HepG2 (cell line): ENCODE results near the gene MTHFD2. TPM values are rescaled to one million over a fixed set of nuclear protein-coding genes. Genes with fewer than 3 reads are reported as not detected.

Experiments used
- ATAC-seq: fragments of 200-7000 bp; cut with Tn5 transposase; 3 replicates; pipeline ENCODE4 v1.9.1; 2020; ENCODE audit warnings: mild to moderate bottlenecking, moderate library complexity
- BruUV-seq: library from RNA; stranded (reverse); fragments of 400-500 nt; replicated peaks from 2 replicates; lab custom pipeline; 2021; lab: Mats Ljungman, UMichigan
- CTCF ChIA-PET: fragments of 300-600 bp; formaldehyde crosslinking; extraction: SDS; loops from one replicate; lab custom pipeline; 2021; ENCODE audit warnings: low total read pairs, inconsistent platforms, low intra/inter-chr PET ratio; lab: Yijun Ruan, JAX
- POLR2A ChIA-PET: fragments of 350-600 bp; sonication (Branson Sonifier 250); formaldehyde crosslinking; loops from one replicate; lab custom pipeline; 2020; ENCODE audit warnings: antibody characterized with exemption, inconsistent platforms; lab: Yijun Ruan, JAX
- DNase-seq: peaks from one replicate; pipeline ENCODE4 v3.0.0-alpha.2; 2015; ENCODE audit warnings: low spot score
- FAIRE-seq: peaks from 3 replicates; lab custom pipeline; 2011; peaks lifted over from hg19 to GRCh38; lab: Jason Lieb, UNC
- H2AFZ ChIP-seq: one replicate; pipeline ENCODE4 v1.6.1; 2011; ENCODE audit warnings: low read length, inconsistent platforms
- H3K27ac ChIP-seq: fragments of 300-600 bp; 3 replicates; pipeline ENCODE4 v1.8.0; 2011; ENCODE audit warnings: mixed run types, mild to moderate bottlenecking, mixed read lengths, low read length, inconsistent platforms; ENCODE audit not compliant: insufficient read depth; ENCODE audit errors: extremely low read length
- H3K27me3 ChIP-seq, 2 experiments: fragments of 200-600 bp in 1 of 2; 2 replicates in 1 of 2; 3 replicates in 1 of 2; pipeline versions ENCODE4 v1.6.0 to v1.8.0; 2011; ENCODE audit warnings: low read length in 2 of 2, mild to moderate bottlenecking in 2 of 2, moderate library complexity in 2 of 2, inconsistent platforms in 1 of 2; ENCODE audit not compliant: insufficient read depth in 2 of 2, control insufficient read depth in 1 of 2
- H3K36me3 ChIP-seq, 2 experiments: fragments of 200-600 bp in 1 of 2; replicated peaks in 1 of 2; 2 replicates in 1 of 2; 3 replicates in 1 of 2; pipeline versions ENCODE4 v1.5.1 to v1.8.0; 2011; ENCODE audit warnings: low read length in 2 of 2, inconsistent platforms in 1 of 2; ENCODE audit not compliant: insufficient read depth in 2 of 2, control insufficient read depth in 1 of 2
- H3K4me1 ChIP-seq: 2 replicates; pipeline ENCODE4 v1.5.1; 2012; ENCODE audit warnings: low read length, inconsistent platforms; ENCODE audit not compliant: insufficient read depth
- H3K4me2 ChIP-seq: 2 replicates; pipeline ENCODE4 v1.6.0; 2011; ENCODE audit warnings: low read depth, low read length, inconsistent platforms
- H3K4me3 ChIP-seq, 3 experiments: fragments of 200-600 bp in 1 of 3; sonication (generic), shearing (Covaris generic) in 1 of 3; replicated peaks in 1 of 3; 2 replicates each; pipeline ENCODE4 v1.5.1; 2011 to 2016; ENCODE audit warnings: low read length in 3 of 3, inconsistent platforms in 2 of 3, low read depth in 2 of 3, mild to moderate bottlenecking in 2 of 3, control low read depth in 1 of 3, mixed read lengths in 1 of 3; ENCODE audit not compliant: insufficient read depth in 1 of 3
- H3K79me2 ChIP-seq: one replicate; pipeline ENCODE4 v1.6.1; 2011; ENCODE audit warnings: low read length, inconsistent platforms; ENCODE audit not compliant: insufficient read depth
- H3K9ac ChIP-seq: 2 replicates; pipeline ENCODE4 v1.6.0; 2011; ENCODE audit warnings: mild to moderate bottlenecking, low read depth, low read length, inconsistent platforms; ENCODE audit not compliant: insufficient read depth
- H3K9me3 ChIP-seq: 2 replicates; pipeline ENCODE4 v1.5.1; 2012; ENCODE audit warnings: mild to moderate bottlenecking, low read length
- H4K20me1 ChIP-seq: 2 replicates; pipeline ENCODE4 v1.6.0; 2011; ENCODE audit warnings: inconsistent platforms, mild to moderate bottlenecking, low read length, moderate library complexity; ENCODE audit not compliant: insufficient read depth
- FOSL2 ChIP-seq: sonication (generic); formaldehyde crosslinking; IDR thresholded peaks from 2 replicates; pipeline ENCODE4 v1.4.0; 2020; ENCODE audit warnings: missing genetic modification reagents
- HNF4A ChIP-seq: sonication (generic); formaldehyde crosslinking; IDR thresholded peaks from 2 replicates; pipeline ENCODE4 v1.4.0; 2020; ENCODE audit warnings: missing genetic modification reagents
- NR2F1 ChIP-seq, 2 experiments: fragments of 450-650 bp in 1 of 2; formaldehyde crosslinking in 1 of 2; IDR thresholded peaks; 2 replicates each; pipeline versions ENCODE4 v1.5.0 to v1.6.1; 2016 to 2020; ENCODE audit warnings: mild to moderate bottlenecking in 1 of 2, missing compliant biosample characterization in 1 of 2, missing genetic modification reagents in 1 of 2, moderate library complexity in 1 of 2
- NR2F6 ChIP-seq, 2 experiments: IDR thresholded peaks; 2 replicates each; pipeline ENCODE4 v1.6.1; 2016; ENCODE audit warnings: antibody characterized with exemption in 1 of 2, mild to moderate bottlenecking in 1 of 2
- SOX13 ChIP-seq, 3 experiments: fragments of 450-650 bp in 1 of 3; sonication (generic) in 1 of 3; formaldehyde crosslinking in 1 of 3; IDR thresholded peaks in 2 of 3; conservative IDR thresholded peaks in 1 of 3; 2 replicates each; pipeline versions ENCODE4 v1.5.0 to v1.6.1; 2016 to 2020; ENCODE audit warnings: antibody characterized with exemption in 1 of 3, mild to moderate bottlenecking in 1 of 3, missing compliant biosample characterization in 1 of 3, missing genetic modification reagents in 1 of 3, moderate library complexity in 1 of 3
- SOX5 ChIP-seq: IDR thresholded peaks from 2 replicates; pipeline ENCODE4 v1.6.1; 2016; ENCODE audit warnings: borderline replicate concordance
- THAP7 ChIP-seq: sonication (generic); formaldehyde crosslinking; IDR thresholded peaks from 2 replicates; pipeline ENCODE4 v1.8.1; 2023; ENCODE audit warnings: mild to moderate bottlenecking, missing genetic modification reagents
- ZNF44 ChIP-seq: sonication (generic); formaldehyde crosslinking; IDR thresholded peaks from 2 replicates; pipeline ENCODE4 v1.5.1; 2020; ENCODE audit warnings: mild to moderate bottlenecking, missing genetic modification reagents
- ZNF660 ChIP-seq: sonication (generic); formaldehyde crosslinking; IDR thresholded peaks from 2 replicates; pipeline ENCODE4 v1.5.1; 2020; ENCODE audit warnings: mild to moderate bottlenecking, low read depth, missing genetic modification reagents, borderline replicate concordance
- in situ Hi-C: cut with HindIII; loops from 2 replicates; pipeline ENCODE4 v1.10.0; 2017; ENCODE audit warnings: low pct_unique_long_range_greater_than_20kb; ENCODE audit not compliant: extremely low pct_ligation_motif_present
- intact Hi-C: fragments of 100-400 bp; cut with micrococcal nuclease; formaldehyde crosslinking; loops from one replicate; pipeline ENCODE4 v1.10.0; 2022; ENCODE audit not compliant: unreplicated experiment
- polyA plus RNA-seq, 8 experiments: library from polyadenylated mRNA; depleted of rRNA in 3 of 8; stranded (reverse) in 7 of 8; unstranded in 1 of 8; fragments of >200 nt; fragmentation: Illumina TruSeq in 4 of 8; extraction: Trizol in 4 of 8; gene quantifications; 2 replicates each; pipeline versions ENCODE4 v1.2.1 to v1.2.3, GENCODE V29; 2011 to 2016; ENCODE audit warnings: low read depth in 4 of 8, missing spikeins in 1 of 8, mixed read lengths in 1 of 8; ENCODE audit not compliant: insufficient read depth in 1 of 8
- total RNA-seq, 5 experiments: library from RNA; depleted of rRNA; stranded (reverse); fragments of >200 nt; fragmentation: Illumina TruSeq; extraction: Trizol; gene quantifications; 2 replicates each; pipeline ENCODE4 v1.2.3, GENCODE V29; 2016; ENCODE audit warnings: low read depth in 1 of 5
- TF ChIP-seq, protein P1 (sequence below): sonication (generic); formaldehyde crosslinking; IDR thresholded peaks from 2 replicates; pipeline ENCODE4 v1.4.0; 2020; ENCODE audit warnings: missing genetic modification reagents
- TF ChIP-seq, protein P2 (sequence below): sonication (generic); formaldehyde crosslinking; IDR thresholded peaks from 2 replicates; pipeline ENCODE4 v1.9.0; 2021; ENCODE audit warnings: mild to moderate bottlenecking, missing genetic modification reagents
- TF ChIP-seq, protein P3 (sequence below): sonication (generic); formaldehyde crosslinking; IDR thresholded peaks from 2 replicates; pipeline ENCODE4 v1.8.1; 2023; ENCODE audit warnings: mild to moderate bottlenecking, moderate library complexity, missing genetic modification reagents

The MTHFD2 gene
- total and polyA plus RNA-seq, 2 of the 13 experiments (the other 11 are each of a cell fraction or from before 2014, with no cell fraction given), result 188 to 269 TPM

DNA sequence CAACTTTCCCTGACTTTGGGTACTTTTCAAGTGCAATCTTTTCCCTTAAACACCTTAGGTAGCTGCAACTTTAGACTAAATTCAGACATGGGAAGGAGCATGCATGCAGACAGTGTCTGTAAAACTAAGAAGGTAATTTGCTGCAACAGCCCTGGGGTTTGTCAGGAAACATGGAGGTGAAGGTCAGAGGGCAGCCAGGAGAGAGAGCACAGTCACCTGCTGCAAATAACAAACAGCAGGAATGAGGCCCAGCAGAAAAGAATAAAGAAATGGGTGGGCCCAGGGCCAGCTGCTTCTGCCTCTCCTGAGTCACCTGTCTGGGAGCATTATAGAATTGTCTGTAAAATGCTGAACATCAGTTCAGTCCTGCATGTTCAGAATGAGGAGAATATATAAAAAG lies 35.2 kb downstream of the MTHFD2 start:
- Histone ChIP-seq H3K36me3 (no peaks in the 10 kb centered on the region), H2AFZ (no peak overlapping the region), H3K79me2 (no peaks in the 10 kb centered on the region), H3K4me1 (peaks cover 20% of the 10 kb centered on the region), H3K27ac (no peak overlapping the region), H3K9me3 (no peaks in the 10 kb centered on the region), H3K9ac (no peak overlapping the region), H3K4me2 (no peak overlapping the region), H3K27me3 (peaks cover 2 to 27% of the 10 kb centered on the region in 2 experiments), H4K20me1 (no peaks in the 10 kb centered on the region), H3K4me3 (no peak overlapping the region)
- POLR2A ChIA-PET, result no interaction called here
- DNase-seq, result no peak
- no peak for ATAC-seq
- in situ Hi-C loops, result no loop called here
- no peak for FAIRE-seq
- intact Hi-C loops, result no loop called here
- CTCF ChIA-PET, result no interaction called here
- no TSS peak for BruUV-seq
- TF ChIP-seq, protein P1, sequence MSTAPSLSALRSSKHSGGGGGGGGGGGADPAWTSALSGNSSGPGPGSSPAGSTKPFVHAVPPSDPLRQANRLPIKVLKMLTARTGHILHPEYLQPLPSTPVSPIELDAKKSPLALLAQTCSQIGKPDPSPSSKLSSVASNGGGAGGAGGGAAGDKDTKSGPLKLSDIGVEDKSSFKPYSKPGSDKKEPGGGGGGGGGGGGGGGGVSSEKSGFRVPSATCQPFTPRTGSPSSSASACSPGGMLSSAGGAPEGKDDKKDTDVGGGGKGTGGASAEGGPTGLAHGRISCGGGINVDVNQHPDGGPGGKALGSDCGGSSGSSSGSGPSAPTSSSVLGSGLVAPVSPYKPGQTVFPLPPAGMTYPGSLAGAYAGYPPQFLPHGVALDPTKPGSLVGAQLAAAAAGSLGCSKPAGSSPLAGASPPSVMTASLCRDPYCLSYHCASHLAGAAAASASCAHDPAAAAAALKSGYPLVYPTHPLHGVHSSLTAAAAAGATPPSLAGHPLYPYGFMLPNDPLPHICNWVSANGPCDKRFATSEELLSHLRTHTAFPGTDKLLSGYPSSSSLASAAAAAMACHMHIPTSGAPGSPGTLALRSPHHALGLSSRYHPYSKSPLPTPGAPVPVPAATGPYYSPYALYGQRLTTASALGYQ, result no peak
- TF ChIP-seq SOX5 (CRISPR knock-in tag) (peak; percentile 31; the same call in 1 of the 2 replicates), NR2F1 (CRISPR knock-in tag; IDR thresholded peaks at IDR 0.05) (peak; percentile 68 to 71), HNF4A (0 out of 2 replicates have a peak, but pooled peaks have one; percentile 5), NR2F6 (IDR thresholded peaks at IDR 0.05) (peak; percentile 77), NR2F6 (CRISPR knock-in tag; IDR thresholded peaks at IDR 0.05) (peak; percentile 70; the same call in 1 of the 2 replicates), ZNF44 (no peak), SOX13 (IDR thresholded peaks at IDR 0.05) (no peak), SOX13 (CRISPR knock-in tag; conservative IDR thresholded peaks at IDR 0.05 in 1 of 2, IDR thresholded peaks at IDR 0.05 in 1 of 2) (0 out of 4 replicates have a peak, but pooled peaks of 1 of the 2 experiments have one; percentile 20), THAP7 (no peak), FOSL2 (CRISPR knock-in tag) (0 out of 2 replicates have a peak, but pooled peaks have one; percentile 6), ZNF660 (no peak)
- TF ChIP-seq, protein P2, sequence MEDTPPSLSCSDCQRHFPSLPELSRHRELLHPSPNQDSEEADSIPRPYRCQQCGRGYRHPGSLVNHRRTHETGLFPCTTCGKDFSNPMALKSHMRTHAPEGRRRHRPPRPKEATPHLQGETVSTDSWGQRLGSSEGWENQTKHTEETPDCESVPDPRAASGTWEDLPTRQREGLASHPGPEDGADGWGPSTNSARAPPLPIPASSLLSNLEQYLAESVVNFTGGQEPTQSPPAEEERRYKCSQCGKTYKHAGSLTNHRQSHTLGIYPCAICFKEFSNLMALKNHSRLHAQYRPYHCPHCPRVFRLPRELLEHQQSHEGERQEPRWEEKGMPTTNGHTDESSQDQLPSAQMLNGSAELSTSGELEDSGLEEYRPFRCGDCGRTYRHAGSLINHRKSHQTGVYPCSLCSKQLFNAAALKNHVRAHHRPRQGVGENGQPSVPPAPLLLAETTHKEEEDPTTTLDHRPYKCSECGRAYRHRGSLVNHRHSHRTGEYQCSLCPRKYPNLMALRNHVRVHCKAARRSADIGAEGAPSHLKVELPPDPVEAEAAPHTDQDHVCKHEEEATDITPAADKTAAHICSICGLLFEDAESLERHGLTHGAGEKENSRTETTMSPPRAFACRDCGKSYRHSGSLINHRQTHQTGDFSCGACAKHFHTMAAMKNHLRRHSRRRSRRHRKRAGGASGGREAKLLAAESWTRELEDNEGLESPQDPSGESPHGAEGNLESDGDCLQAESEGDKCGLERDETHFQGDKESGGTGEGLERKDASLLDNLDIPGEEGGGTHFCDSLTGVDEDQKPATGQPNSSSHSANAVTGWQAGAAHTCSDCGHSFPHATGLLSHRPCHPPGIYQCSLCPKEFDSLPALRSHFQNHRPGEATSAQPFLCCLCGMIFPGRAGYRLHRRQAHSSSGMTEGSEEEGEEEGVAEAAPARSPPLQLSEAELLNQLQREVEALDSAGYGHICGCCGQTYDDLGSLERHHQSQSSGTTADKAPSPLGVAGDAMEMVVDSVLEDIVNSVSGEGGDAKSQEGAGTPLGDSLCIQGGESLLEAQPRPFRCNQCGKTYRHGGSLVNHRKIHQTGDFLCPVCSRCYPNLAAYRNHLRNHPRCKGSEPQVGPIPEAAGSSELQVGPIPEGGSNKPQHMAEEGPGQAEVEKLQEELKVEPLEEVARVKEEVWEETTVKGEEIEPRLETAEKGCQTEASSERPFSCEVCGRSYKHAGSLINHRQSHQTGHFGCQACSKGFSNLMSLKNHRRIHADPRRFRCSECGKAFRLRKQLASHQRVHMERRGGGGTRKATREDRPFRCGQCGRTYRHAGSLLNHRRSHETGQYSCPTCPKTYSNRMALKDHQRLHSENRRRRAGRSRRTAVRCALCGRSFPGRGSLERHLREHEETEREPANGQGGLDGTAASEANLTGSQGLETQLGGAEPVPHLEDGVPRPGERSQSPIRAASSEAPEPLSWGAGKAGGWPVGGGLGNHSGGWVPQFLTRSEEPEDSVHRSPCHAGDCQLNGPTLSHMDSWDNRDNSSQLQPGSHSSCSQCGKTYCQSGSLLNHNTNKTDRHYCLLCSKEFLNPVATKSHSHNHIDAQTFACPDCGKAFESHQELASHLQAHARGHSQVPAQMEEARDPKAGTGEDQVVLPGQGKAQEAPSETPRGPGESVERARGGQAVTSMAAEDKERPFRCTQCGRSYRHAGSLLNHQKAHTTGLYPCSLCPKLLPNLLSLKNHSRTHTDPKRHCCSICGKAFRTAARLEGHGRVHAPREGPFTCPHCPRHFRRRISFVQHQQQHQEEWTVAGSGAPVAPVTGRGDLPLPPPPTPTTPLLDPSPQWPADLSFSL (CRISPR knock-in tag), result no peak
- TF ChIP-seq, protein P3, sequence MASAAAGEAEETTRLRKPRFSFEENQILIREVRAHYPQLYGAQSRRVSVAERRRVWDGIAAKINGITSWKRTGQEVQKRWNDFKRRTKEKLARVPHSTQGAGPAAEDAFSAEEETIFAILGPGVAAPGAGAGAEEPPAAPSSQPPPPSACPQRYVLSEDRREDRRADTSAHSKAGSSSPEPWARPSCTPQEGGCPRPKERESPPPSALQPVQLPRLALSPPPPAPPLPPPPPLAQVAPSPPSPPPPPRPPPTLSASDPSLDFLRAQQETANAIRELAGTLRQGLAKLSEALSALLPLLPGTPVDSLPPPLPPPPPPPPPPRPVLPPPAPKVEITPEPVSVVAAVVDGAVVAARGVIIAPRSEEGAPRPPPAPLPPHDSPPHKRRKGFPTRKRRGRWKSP (CRISPR knock-in tag), result no peak
